MM.1S (cell line): ENCODE results near the gene FADD.

Experiments used
- DNase-seq: peaks from one replicate; pipeline ENCODE4 v3.0.0-alpha.2; 2015
- H2AFZ ChIP-seq: fragments of 300-600 bp; sonication (generic); 2 replicates; pipeline ENCODE4 v1.6.0; 2016; ENCODE audit warnings: antibody characterized with exemption, low read length
- H3F3A ChIP-seq: fragments of 300-600 bp; sonication (generic); 2 replicates; pipeline ENCODE4 v1.6.1; 2016; ENCODE audit warnings: mild to moderate bottlenecking, antibody characterized with exemption, low read length, moderate library complexity, mixed read lengths; ENCODE audit not compliant: insufficient read depth
- H3K27ac ChIP-seq: fragments of 300-600 bp; sonication (generic); 2 replicates; pipeline ENCODE4 v1.5.1; 2016; ENCODE audit warnings: mild to moderate bottlenecking, low read length
- H3K27me3 ChIP-seq: fragments of 300-600 bp; sonication (generic); replicated peaks from 2 replicates; pipeline ENCODE4 v1.6.0; 2016; ENCODE audit warnings: low read length; ENCODE audit not compliant: insufficient read depth
- H3K36me3 ChIP-seq: fragments of 300-600 bp; sonication (generic); replicated peaks from 2 replicates; pipeline ENCODE4 v1.6.1; 2016; ENCODE audit warnings: mild to moderate bottlenecking, low read length, mixed read lengths; ENCODE audit not compliant: insufficient read depth
- H3K4me1 ChIP-seq: fragments of 300-600 bp; sonication (generic); 2 replicates; pipeline ENCODE4 v1.6.1; 2016; ENCODE audit warnings: low read length, mixed read lengths
- H3K4me2 ChIP-seq: fragments of 300-600 bp; sonication (generic); 2 replicates; pipeline ENCODE4 v1.6.0; 2016; ENCODE audit warnings: low read depth, low read length
- H3K4me3 ChIP-seq: fragments of 300-600 bp; sonication (generic); 2 replicates; pipeline ENCODE4 v1.5.1; 2016; ENCODE audit warnings: low read length, mixed read lengths
- H3K79me2 ChIP-seq: fragments of 300-600 bp; sonication (generic); 2 replicates; pipeline ENCODE4 v1.6.1; 2016; ENCODE audit warnings: mixed run types, low read length, mixed read lengths
- H3K9ac ChIP-seq: fragments of 300-600 bp; sonication (generic); 2 replicates; pipeline ENCODE4 v1.6.1; 2016; ENCODE audit warnings: low read length, mixed read lengths
- H3K9me2 ChIP-seq: fragments of 300-600 bp; sonication (generic); replicated peaks from 2 replicates; pipeline ENCODE4 v1.6.1; 2016; ENCODE audit warnings: mild to moderate bottlenecking, low read length, mixed read lengths; ENCODE audit not compliant: insufficient read depth
- H3K9me3 ChIP-seq: fragments of 300-600 bp; sonication (generic); replicated peaks from 2 replicates; pipeline ENCODE4 v1.6.1; 2016; ENCODE audit warnings: mild to moderate bottlenecking, low read length, mixed read lengths; ENCODE audit not compliant: insufficient read depth
- H4K20me1 ChIP-seq: fragments of 300-600 bp; sonication (generic); 2 replicates; pipeline ENCODE4 v1.6.1; 2016; ENCODE audit warnings: mild to moderate bottlenecking, low read length, moderate library complexity, mixed read lengths; ENCODE audit not compliant: insufficient read depth
- EZH2 ChIP-seq: fragments of 300-600 bp; sonication (generic); optimal IDR thresholded peaks from 2 replicates; pipeline ENCODE3; 2017; ENCODE audit warnings: low read depth, mild to moderate bottlenecking, antibody characterized with exemption, low read length, mixed read lengths
- EZH2phosphoT487 ChIP-seq: fragments of 300-600 bp; sonication (generic); IDR thresholded peaks from 2 replicates; pipeline ENCODE4 v1.6.1; 2018; ENCODE audit warnings: antibody characterized with exemption, low read length
- TF ChIP-seq, protein P1 (sequence below): fragments of 300-600 bp; sonication (generic); IDR thresholded peaks from 2 replicates; pipeline ENCODE4 v1.5.1; 2016; ENCODE audit warnings: antibody characterized with exemption, low read length, mixed read lengths

FADD gene

GRCh38 chr11:70205049-70205725 lies 2.1 kb downstream of the FADD start:
- Histone ChIP-seq H3K9me3 (no peaks in the 10 kb centered on the region), H3K4me1 (no peaks in the 10 kb centered on the region), H2AFZ (no peak overlapping the region), H3K27ac (no peak overlapping the region), H3K36me3 (no peaks in the 10 kb centered on the region; the same call in 1 of the 2 replicates), H3K4me3 (no peak overlapping the region), H3K9ac (no peak overlapping the region), H3K27me3 (peaks cover 14% of the 10 kb centered on the region), H3K9me2 (no peaks in the 10 kb centered on the region), H3K4me2 (no peak overlapping the region), H3K79me2 (peaks cover 40% of the 10 kb centered on the region), H4K20me1 (no peaks in the 10 kb centered on the region), H3F3A (peaks cover 12% of the 10 kb centered on the region)
- TF ChIP-seq, protein P1, sequence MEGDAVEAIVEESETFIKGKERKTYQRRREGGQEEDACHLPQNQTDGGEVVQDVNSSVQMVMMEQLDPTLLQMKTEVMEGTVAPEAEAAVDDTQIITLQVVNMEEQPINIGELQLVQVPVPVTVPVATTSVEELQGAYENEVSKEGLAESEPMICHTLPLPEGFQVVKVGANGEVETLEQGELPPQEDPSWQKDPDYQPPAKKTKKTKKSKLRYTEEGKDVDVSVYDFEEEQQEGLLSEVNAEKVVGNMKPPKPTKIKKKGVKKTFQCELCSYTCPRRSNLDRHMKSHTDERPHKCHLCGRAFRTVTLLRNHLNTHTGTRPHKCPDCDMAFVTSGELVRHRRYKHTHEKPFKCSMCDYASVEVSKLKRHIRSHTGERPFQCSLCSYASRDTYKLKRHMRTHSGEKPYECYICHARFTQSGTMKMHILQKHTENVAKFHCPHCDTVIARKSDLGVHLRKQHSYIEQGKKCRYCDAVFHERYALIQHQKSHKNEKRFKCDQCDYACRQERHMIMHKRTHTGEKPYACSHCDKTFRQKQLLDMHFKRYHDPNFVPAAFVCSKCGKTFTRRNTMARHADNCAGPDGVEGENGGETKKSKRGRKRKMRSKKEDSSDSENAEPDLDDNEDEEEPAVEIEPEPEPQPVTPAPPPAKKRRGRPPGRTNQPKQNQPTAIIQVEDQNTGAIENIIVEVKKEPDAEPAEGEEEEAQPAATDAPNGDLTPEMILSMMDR: no peak
- TF ChIP-seq EZH2phosphoT487: no peak
- no peak for TF ChIP-seq EZH2
- DNase-seq: no peak

- H3K9ac ChIP-seq: no peak overlapping the region
- no peak overlapping the region for H2AFZ ChIP-seq
- H3F3A ChIP-seq: peaks cover 12% of the 10 kb centered on the region
- H3K27ac ChIP-seq: no peak overlapping the region
- H3K9me3 ChIP-seq: no peaks in the 10 kb centered on the region
- H3K4me3 ChIP-seq: no peak overlapping the region
- H3K9me2 ChIP-seq: no peaks in the 10 kb centered on the region
- peaks cover 8% of the 10 kb centered on the region for H3K27me3 ChIP-seq
- H3K36me3 ChIP-seq: no peaks in the 10 kb centered on the region; the same call in 1 of the 2 replicates
- H3K4me1 ChIP-seq: no peaks in the 10 kb centered on the region
- TF ChIP-seq EZH2 (no peak), EZH2phosphoT487 (no peak)
- TF ChIP-seq, protein P1: no peak
- H3K4me2 ChIP-seq: no peak overlapping the region
- H3K79me2 ChIP-seq: peaks cover 40% of the 10 kb centered on the region
- DNase-seq: no peak
- H4K20me1 ChIP-seq: no peaks in the 10 kb centered on the region
Observed at GRCh38 chr11:70205766-70206165, 2.7 kb downstream of the FADD start.

DNA sequence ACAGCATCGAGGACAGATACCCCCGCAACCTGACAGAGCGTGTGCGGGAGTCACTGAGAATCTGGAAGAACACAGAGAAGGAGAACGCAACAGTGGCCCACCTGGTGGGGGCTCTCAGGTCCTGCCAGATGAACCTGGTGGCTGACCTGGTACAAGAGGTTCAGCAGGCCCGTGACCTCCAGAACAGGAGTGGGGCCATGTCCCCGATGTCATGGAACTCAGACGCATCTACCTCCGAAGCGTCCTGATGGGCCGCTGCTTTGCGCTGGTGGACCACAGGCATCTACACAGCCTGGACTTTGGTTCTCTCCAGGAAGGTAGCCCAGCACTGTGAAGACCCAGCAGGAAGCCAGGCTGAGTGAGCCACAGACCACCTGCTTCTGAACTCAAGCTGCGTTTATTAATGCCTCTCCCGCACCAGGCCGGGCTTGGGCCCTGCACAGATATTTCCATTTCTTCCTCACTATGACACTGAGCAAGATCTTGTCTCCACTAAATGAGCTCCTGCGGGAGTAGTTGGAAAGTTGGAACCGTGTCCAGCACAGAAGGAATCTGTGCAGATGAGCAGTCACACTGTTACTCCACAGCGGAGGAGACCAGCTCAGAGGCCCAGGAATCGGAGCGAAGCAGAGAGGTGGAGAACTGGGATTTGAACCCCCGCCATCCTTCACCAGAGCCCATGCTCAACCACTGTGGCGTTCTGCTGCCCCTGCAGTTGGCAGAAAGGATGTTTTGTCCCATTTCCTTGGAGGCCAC lies 3.3 kb downstream of the FADD start:
- Histone ChIP-seq H4K20me1 (no peaks in the 10 kb centered on the region), H3K4me2 (no peak overlapping the region), H3K79me2 (peaks cover 40% of the 10 kb centered on the region), H3K9ac (no peak overlapping the region), H3K27ac (no peak overlapping the region), H3K4me3 (no peak overlapping the region), H3K9me2 (no peaks in the 10 kb centered on the region), H3K9me3 (no peaks in the 10 kb centered on the region), H3K36me3 (no peaks in the 10 kb centered on the region; the same call in 1 of the 2 replicates), H3F3A (peaks cover 12% of the 10 kb centered on the region), H3K4me1 (no peaks in the 10 kb centered on the region), H3K27me3 (peaks cover 6% of the 10 kb centered on the region), H2AFZ (no peak overlapping the region)
- DNase-seq: no peak
- TF ChIP-seq EZH2phosphoT487 (no peak), EZH2 (no peak)
- TF ChIP-seq, protein P1: no peak
